ENCODE measurements around the gene GALK1. TPM values are rescaled to one million over a fixed set of nuclear protein-coding genes. Genes with fewer than 3 reads are reported as not detected.
"Not testable (repeated sequence)": the region's sequence is repeated elsewhere in the genome, so short reads cannot be mapped to it uniquely, and the experiment has no call there.

Gene GALK1
- total and polyA plus RNA-seq, 2 experiments from 2014 or later: 40.6 to 46.5 TPM

GRCh38 chr17:75812096-75813013 lies 47.4 kb upstream of the GALK1 start:
- H4K20me1 ChIP-seq (ENCODE audit: insufficient read depth): no peaks in the 10 kb centered on the region
- H3K9me3 ChIP-seq (ENCODE audit: low read depth): no peaks in the 10 kb centered on the region
- no peak for DNase-seq
- no peak for TF ChIP-seq EZH2 (IDR thresholded peaks at IDR 0.05; ENCODE audit: insufficient read depth, poor library complexity, severe bottlenecking)
- no peak for TF ChIP-seq EZH2phosphoT487 (IDR thresholded peaks at IDR 0.05; ENCODE audit: insufficient read depth, low read depth)
- in situ Hi-C loops (cut with MboI): no loop called here
- H3K4me1 ChIP-seq (ENCODE audit: insufficient read depth): peaks cover 26% of the 10 kb centered on the region
- H3K9me2 ChIP-seq (ENCODE audit: insufficient read depth): no peaks in the 10 kb centered on the region
- H3F3A ChIP-seq (ENCODE audit: insufficient read depth): peaks cover 24% of the 10 kb centered on the region
- peaks cover 15% of the 10 kb centered on the region; the same call in 1 of the 2 replicates for H3K79me2 ChIP-seq (ENCODE audit: insufficient read depth)
- no peaks in the 10 kb centered on the region for H3K27me3 ChIP-seq (replicated peaks; ENCODE audit: insufficient read depth)
- no peak overlapping the region for H3K4me2 ChIP-seq (ENCODE audit: unreplicated experiment)
- no peak overlapping the region for H3K27ac ChIP-seq
- H2AFZ ChIP-seq: no peak overlapping the region
- 89 to 92% methylated on average over 27 of the region's 27 CpGs for WGBS, 2 experiments (ENCODE audit: low coverage in 1 of 2, low lambda C conversion rate in 2 of 2, missing lambda C conversion rate in 2 of 2)
- no peak overlapping the region for H3K4me3 ChIP-seq
- peaks cover 10% of the 10 kb centered on the region; the same call in 1 of the 2 replicates for H3K36me3 ChIP-seq (ENCODE audit: low read depth)
- no peak overlapping the region for H3K9ac ChIP-seq

GRCh38 chr17:75811174-75811573 lies 46.2 kb upstream of the GALK1 start:
- Histone ChIP-seq H3K4me2 (ENCODE audit: unreplicated experiment) (no peak overlapping the region), H3K27ac (no peak overlapping the region), H3K27me3 (replicated peaks; ENCODE audit: insufficient read depth) (no peaks in the 10 kb centered on the region), H2AFZ (no peak overlapping the region), H4K20me1 (ENCODE audit: insufficient read depth) (no peaks in the 10 kb centered on the region), H3K79me2 (ENCODE audit: insufficient read depth) (peaks cover 22% of the 10 kb centered on the region; the same call in 1 of the 2 replicates), H3K9me3 (ENCODE audit: low read depth) (no peaks in the 10 kb centered on the region), H3K36me3 (ENCODE audit: low read depth) (peaks cover 10% of the 10 kb centered on the region; the same call in 1 of the 2 replicates), H3K4me1 (ENCODE audit: insufficient read depth) (peaks cover 26% of the 10 kb centered on the region), H3F3A (ENCODE audit: insufficient read depth) (peaks cover 24% of the 10 kb centered on the region), H3K4me3 (no peak overlapping the region), H3K9ac (no peak overlapping the region), H3K9me2 (ENCODE audit: insufficient read depth) (no peaks in the 10 kb centered on the region)
- in situ Hi-C loops (cut with MboI): no loop called here
- DNase-seq: no peak
- 92 to 94% methylated on average over 7 of the region's 7 CpGs for WGBS, 2 experiments (ENCODE audit: low coverage in 1 of 2, low lambda C conversion rate in 2 of 2, missing lambda C conversion rate in 2 of 2)
- TF ChIP-seq EZH2phosphoT487 (IDR thresholded peaks at IDR 0.05; ENCODE audit: insufficient read depth, low read depth) (no peak), EZH2 (IDR thresholded peaks at IDR 0.05; ENCODE audit: insufficient read depth, poor library complexity, severe bottlenecking) (no peak)

- Histone ChIP-seq H3K36me3 (ENCODE audit: low read depth) (peaks cover 10% of the 10 kb centered on the region; the same call in 1 of the 2 replicates), H3K4me1 (ENCODE audit: insufficient read depth) (peaks cover 26% of the 10 kb centered on the region), H3F3A (ENCODE audit: insufficient read depth) (peaks cover 24% of the 10 kb centered on the region), H3K79me2 (ENCODE audit: insufficient read depth) (peaks cover 22% of the 10 kb centered on the region; the same call in 1 of the 2 replicates)
- H3K27me3 ChIP-seq (replicated peaks; ENCODE audit: insufficient read depth); H3K9ac ChIP-seq; H3K27ac ChIP-seq; H3K4me3 ChIP-seq; H3K9me3 ChIP-seq (ENCODE audit: low read depth); in situ Hi-C loops (cut with MboI); H4K20me1 ChIP-seq (ENCODE audit: insufficient read depth); H3K9me2 ChIP-seq (ENCODE audit: insufficient read depth); DNase-seq; H2AFZ ChIP-seq; H3K4me2 ChIP-seq (ENCODE audit: unreplicated experiment): not testable (repeated sequence)
- 93 to 94% methylated on average over 11 of the region's 11 CpGs for WGBS, 2 experiments (ENCODE audit: low coverage in 1 of 2, low lambda C conversion rate in 2 of 2, missing lambda C conversion rate in 2 of 2)
Observed at GRCh38 chr17:75810756-75811155, 45.8 kb upstream of the GALK1 start.

- DNase-seq: no peak
Observed at GRCh38 chr17:75810216-75810615, 45.2 kb upstream of the GALK1 start.

More at GRCh38 chr17:75810216-75810615, 45.2 kb upstream of the GALK1 start:
- no peak overlapping the region for H3K27ac ChIP-seq
- peaks cover 10% of the 10 kb centered on the region; the same call in 1 of the 2 replicates for H3K36me3 ChIP-seq (ENCODE audit: low read depth)
- H3K9ac ChIP-seq: no peak overlapping the region
- no peaks in the 10 kb centered on the region for H4K20me1 ChIP-seq (ENCODE audit: insufficient read depth)
- 92 to 94% methylated on average over 5 of the region's 5 CpGs for WGBS, 2 experiments (ENCODE audit: low coverage in 1 of 2, low lambda C conversion rate in 2 of 2, missing lambda C conversion rate in 2 of 2)
- H3K9me3 ChIP-seq (ENCODE audit: low read depth): no peaks in the 10 kb centered on the region
- peaks cover 25% of the 10 kb centered on the region for H3K4me1 ChIP-seq (ENCODE audit: insufficient read depth)
- no peak overlapping the region for H3K4me2 ChIP-seq (ENCODE audit: unreplicated experiment)
- no peaks in the 10 kb centered on the region for H3K9me2 ChIP-seq (ENCODE audit: insufficient read depth)
- H3K79me2 ChIP-seq (ENCODE audit: insufficient read depth): peaks cover 22% of the 10 kb centered on the region; the same call in 1 of the 2 replicates
- H3K4me3 ChIP-seq: no peak overlapping the region
- H2AFZ ChIP-seq: no peak overlapping the region
- in situ Hi-C loops (cut with MboI): no loop called here
- TF ChIP-seq EZH2phosphoT487 (IDR thresholded peaks at IDR 0.05; ENCODE audit: insufficient read depth, low read depth) (no peak), EZH2 (IDR thresholded peaks at IDR 0.05; ENCODE audit: insufficient read depth, poor library complexity, severe bottlenecking) (no peak)
- H3F3A ChIP-seq (ENCODE audit: insufficient read depth): peaks cover 24% of the 10 kb centered on the region
- no peaks in the 10 kb centered on the region for H3K27me3 ChIP-seq (replicated peaks; ENCODE audit: insufficient read depth)

Measured in GM23248 (cell line).